Measurements from ENCODE around the gene KCNH6. TPM values are rescaled to one million over a fixed set of nuclear protein-coding genes. Genes with fewer than 3 reads are reported as not detected.

The KCNH6 gene
- total RNA-seq, 4 donors from 2014 or later, result not detected

DNA sequence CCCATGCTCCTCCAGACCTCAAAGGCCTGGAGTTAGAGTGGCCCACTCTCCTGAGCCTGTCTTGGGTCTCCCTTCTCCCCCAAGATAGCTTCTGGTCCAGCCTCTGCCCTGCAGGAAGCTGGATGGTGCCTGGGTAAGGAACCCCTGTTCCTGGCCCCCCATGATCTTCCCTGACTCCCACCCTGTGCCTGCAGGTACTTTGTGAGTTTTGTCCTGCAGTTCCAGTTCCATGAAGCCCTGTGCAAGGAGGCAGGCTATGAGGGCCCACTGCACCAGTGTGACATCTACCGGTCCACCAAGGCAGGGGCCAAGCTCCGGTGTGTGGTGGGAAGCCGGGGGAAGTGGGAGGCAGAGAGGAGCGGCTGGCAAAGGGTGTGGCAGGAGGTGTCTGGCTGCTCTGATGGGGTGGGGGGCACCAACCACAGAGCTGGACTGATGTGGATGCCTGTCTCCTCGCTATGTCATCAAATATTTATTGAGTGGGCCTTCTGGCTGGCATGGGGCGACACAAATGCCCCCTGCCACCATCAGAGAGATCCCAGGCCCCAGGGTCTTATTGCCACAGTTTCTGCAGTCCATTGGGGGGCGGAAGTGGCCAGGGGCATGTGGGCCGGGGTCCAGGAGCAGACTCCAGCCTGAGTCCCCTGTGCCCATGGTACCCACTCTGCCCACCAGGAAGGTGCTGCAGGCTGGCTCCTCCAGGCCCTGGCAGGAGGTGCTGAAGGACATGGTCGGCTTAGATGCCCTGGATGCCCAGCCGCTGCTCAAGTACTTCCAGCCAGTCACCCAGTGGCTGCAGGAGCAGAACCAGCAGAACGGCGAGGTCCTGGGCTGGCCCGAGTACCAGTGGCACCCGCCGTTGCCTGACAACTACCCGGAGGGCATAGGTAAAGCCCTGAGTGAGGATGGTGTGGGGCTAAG lies 39.2 kb upstream of the KCNH6 start:
- DNase-seq, result no peak
- intact Hi-C loops (cut with DNase I; ENCODE audit: low total_unique reads), result no loop called here

DNA sequence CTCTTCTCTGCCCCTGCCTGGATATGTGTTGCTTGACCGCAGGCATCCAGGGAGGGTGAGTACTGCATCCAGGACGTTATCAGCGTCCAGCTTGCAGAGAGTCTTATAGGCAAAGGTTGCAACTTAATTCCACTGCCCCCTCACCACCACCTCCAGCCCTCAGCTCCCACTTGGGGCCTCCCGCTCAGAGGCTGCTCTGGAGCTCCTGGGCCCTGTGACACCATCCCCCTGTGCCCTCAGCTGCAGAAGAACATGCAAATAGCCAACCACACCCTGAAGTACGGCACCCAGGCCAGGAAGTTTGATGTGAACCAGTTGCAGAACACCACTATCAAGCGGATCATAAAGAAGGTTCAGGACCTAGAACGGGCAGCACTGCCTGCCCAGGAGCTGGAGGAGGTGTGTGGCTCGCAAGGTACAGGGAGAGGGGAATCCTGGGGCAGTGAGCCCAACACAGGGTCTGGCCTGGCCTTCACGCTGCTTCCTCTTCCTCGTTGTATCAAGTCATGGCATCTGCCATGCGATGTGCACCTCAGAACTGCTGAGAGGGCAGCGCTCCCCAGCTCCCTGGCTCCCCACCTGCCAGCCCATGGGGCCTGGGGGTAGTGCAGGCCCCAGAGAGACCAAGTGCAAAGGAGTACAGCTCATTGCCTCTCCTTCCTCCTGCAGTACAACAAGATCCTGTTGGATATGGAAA lies 36.7 kb upstream of the KCNH6 start:
- no peaks in the 10 kb centered on the region for H3K27me3 ChIP-seq
- no peak for DNase-seq
- no peak for TF ChIP-seq POLR2A (IDR thresholded peaks at IDR 0.05)
- TF ChIP-seq, protein P1, sequence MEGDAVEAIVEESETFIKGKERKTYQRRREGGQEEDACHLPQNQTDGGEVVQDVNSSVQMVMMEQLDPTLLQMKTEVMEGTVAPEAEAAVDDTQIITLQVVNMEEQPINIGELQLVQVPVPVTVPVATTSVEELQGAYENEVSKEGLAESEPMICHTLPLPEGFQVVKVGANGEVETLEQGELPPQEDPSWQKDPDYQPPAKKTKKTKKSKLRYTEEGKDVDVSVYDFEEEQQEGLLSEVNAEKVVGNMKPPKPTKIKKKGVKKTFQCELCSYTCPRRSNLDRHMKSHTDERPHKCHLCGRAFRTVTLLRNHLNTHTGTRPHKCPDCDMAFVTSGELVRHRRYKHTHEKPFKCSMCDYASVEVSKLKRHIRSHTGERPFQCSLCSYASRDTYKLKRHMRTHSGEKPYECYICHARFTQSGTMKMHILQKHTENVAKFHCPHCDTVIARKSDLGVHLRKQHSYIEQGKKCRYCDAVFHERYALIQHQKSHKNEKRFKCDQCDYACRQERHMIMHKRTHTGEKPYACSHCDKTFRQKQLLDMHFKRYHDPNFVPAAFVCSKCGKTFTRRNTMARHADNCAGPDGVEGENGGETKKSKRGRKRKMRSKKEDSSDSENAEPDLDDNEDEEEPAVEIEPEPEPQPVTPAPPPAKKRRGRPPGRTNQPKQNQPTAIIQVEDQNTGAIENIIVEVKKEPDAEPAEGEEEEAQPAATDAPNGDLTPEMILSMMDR (IDR thresholded peaks at IDR 0.05), result no peak
- H3K27ac ChIP-seq, result no peak overlapping the region
- no peak overlapping the region for H3K4me3 ChIP-seq
- intact Hi-C loops (cut with DNase I; ENCODE audit: low total_unique reads), result no loop called here
- H3K36me3 ChIP-seq, result no peaks in the 10 kb centered on the region
- no peaks in the 10 kb centered on the region for H3K9me3 ChIP-seq
- H3K4me1 ChIP-seq, result no peaks in the 10 kb centered on the region

More for the DNA sequence above, 39.2 kb upstream of the KCNH6 start:
- Histone ChIP-seq H3K27ac (no peak overlapping the region), H3K4me3 (no peak overlapping the region), H3K27me3 (no peaks in the 10 kb centered on the region), H3K36me3 (no peaks in the 10 kb centered on the region), H3K9me3 (no peaks in the 10 kb centered on the region), H3K4me1 (no peaks in the 10 kb centered on the region)
- no peak for TF ChIP-seq POLR2A (IDR thresholded peaks at IDR 0.05)
- TF ChIP-seq, protein P1 (IDR thresholded peaks at IDR 0.05), result no peak

DNA sequence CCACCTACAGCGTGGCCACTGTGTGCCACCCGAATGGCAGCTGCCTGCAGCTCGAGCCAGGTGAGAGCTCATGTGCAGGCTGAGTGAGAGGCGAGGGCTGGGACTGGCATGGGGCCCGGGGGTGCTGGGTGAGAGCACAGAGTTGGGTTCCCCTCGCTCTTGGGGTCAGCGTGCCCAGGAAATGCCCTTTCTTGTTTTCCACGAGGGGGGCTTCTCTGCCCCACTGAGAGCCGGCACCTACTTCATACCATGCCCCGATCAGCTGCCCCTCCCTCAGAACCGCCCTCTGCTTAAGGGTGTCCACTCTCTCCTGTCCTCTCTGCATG lies 36.2 kb upstream of the KCNH6 start:
- Histone ChIP-seq H3K36me3 (no peaks in the 10 kb centered on the region), H3K27ac (no peak overlapping the region), H3K4me1 (no peaks in the 10 kb centered on the region), H3K4me3 (no peak overlapping the region), H3K9me3 (no peaks in the 10 kb centered on the region), H3K27me3 (no peaks in the 10 kb centered on the region)
- intact Hi-C loops (cut with DNase I; ENCODE audit: low total_unique reads), result no loop called here
- TF ChIP-seq POLR2A (IDR thresholded peaks at IDR 0.05), result no peak
- TF ChIP-seq, protein P1 (IDR thresholded peaks at IDR 0.05), result no peak
- no peak for DNase-seq

DNA sequence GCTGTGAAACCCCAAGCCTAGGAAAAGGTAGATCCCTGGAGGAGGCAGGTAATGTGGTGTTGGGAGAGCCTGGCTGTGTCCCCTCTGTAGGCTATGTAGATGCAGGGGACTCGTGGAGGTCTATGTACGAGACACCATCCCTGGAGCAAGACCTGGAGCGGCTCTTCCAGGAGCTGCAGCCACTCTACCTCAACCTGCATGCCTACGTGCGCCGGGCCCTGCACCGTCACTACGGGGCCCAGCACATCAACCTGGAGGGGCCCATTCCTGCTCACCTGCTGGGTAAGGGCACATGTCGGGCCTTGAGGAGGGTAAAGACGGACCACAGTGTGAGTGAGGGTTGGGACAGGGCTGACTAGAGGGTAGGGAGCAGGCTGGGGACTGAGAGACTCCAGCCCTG lies 34.3 kb upstream of the KCNH6 start:
- Histone ChIP-seq H3K27me3 (no peaks in the 10 kb centered on the region), H3K4me1 (no peaks in the 10 kb centered on the region), H3K36me3 (no peaks in the 10 kb centered on the region), H3K4me3 (no peak overlapping the region), H3K27ac (no peak overlapping the region), H3K9me3 (no peaks in the 10 kb centered on the region)
- no peak for DNase-seq
- TF ChIP-seq POLR2A (IDR thresholded peaks at IDR 0.05), result no peak
- TF ChIP-seq, protein P1 (IDR thresholded peaks at IDR 0.05), result no peak
- intact Hi-C loops (cut with DNase I; ENCODE audit: low total_unique reads), result no loop called here

DNA sequence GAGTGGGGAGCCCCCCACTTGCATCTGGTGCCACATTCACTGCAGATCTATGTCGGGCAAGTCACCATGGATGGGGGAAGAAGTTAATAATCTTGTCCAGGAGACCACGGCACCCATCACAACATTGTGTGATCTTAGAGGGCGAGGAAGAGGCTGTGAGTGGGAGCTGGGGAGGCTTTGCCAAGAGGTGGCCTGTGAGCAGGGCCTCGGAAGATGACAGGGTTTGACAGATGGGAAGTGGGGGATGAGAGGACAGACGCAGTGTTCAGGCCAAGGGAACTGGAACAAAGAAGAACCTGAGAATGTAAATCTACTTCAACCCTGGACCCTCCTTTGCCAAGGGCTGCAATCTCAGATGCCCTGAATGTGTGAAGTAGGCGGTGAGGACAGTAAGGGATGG lies 33.9 kb upstream of the KCNH6 start:
- no peak for DNase-seq
- H3K9me3 ChIP-seq, result no peaks in the 10 kb centered on the region
- intact Hi-C loops (cut with DNase I; ENCODE audit: low total_unique reads), result no loop called here
- H3K36me3 ChIP-seq, result no peaks in the 10 kb centered on the region
- H3K27ac ChIP-seq, result no peak overlapping the region
- H3K4me3 ChIP-seq, result no peak overlapping the region
- H3K4me1 ChIP-seq, result no peaks in the 10 kb centered on the region
- TF ChIP-seq POLR2A (IDR thresholded peaks at IDR 0.05), result no peak
- TF ChIP-seq, protein P1 (IDR thresholded peaks at IDR 0.05), result no peak
- H3K27me3 ChIP-seq, result no peaks in the 10 kb centered on the region
